ENCODE measurements around the gene PRKD3.

The PRKD3 gene

GRCh38 chr2:37354531-37354930 lies 29.9 kb upstream of the PRKD3 start:
- Histone ChIP-seq H3K27me3 (ENCODE audit: insufficient read depth, poor library complexity, severe bottlenecking) (no peaks in the 10 kb centered on the region), H3K4me3 (replicated peaks; ENCODE audit: insufficient read depth, low read length) (no peak overlapping the region), H3K27ac (replicated peaks) (no peak overlapping the region)
- no peak for TF ChIP-seq CTCF (IDR thresholded peaks at IDR 0.05; ENCODE audit: insufficient read depth, low read length)
- no peak for TF ChIP-seq SPI1 (IDR thresholded peaks at IDR 0.05; ENCODE audit: borderline replicate concordance, low read depth)
- no peak for TF ChIP-seq GABPA (IDR thresholded peaks at IDR 0.05; ENCODE audit: low read depth)
- TF ChIP-seq POLR2AphosphoS5 (IDR thresholded peaks at IDR 0.05; ENCODE audit: low read depth), result no peak
- no peak for TF ChIP-seq REST (IDR thresholded peaks at IDR 0.05; ENCODE audit: insufficient replicate concordance, low read depth)
- no peak for DNase-seq (ENCODE audit: low read depth in 1 of 2, low spot score in 1 of 2)

- TF ChIP-seq SPI1 (IDR thresholded peaks at IDR 0.05; ENCODE audit: borderline replicate concordance, low read depth) (no peak), CTCF (IDR thresholded peaks at IDR 0.05; ENCODE audit: insufficient read depth, low read length) (no peak), POLR2AphosphoS5 (IDR thresholded peaks at IDR 0.05; ENCODE audit: low read depth) (no peak), GABPA (IDR thresholded peaks at IDR 0.05; ENCODE audit: low read depth) (no peak), REST (IDR thresholded peaks at IDR 0.05; ENCODE audit: insufficient replicate concordance, low read depth) (no peak)
- Histone ChIP-seq H3K4me3 (replicated peaks; ENCODE audit: insufficient read depth, low read length) (no peak overlapping the region), H3K27ac (replicated peaks) (no peak overlapping the region), H3K27me3 (ENCODE audit: insufficient read depth, poor library complexity, severe bottlenecking) (no peaks in the 10 kb centered on the region)
- DNase-seq (ENCODE audit: low read depth in 1 of 2, low spot score in 1 of 2), result peak in 1 of 2 experiments; percentile 21
Observed at GRCh38 chr2:37350034-37350433, 25.4 kb upstream of the PRKD3 start.

GRCh38 chr2:37349231-37349860 lies 24.7 kb upstream of the PRKD3 start:
- no peak for TF ChIP-seq GABPA (IDR thresholded peaks at IDR 0.05; ENCODE audit: low read depth)
- no peak for TF ChIP-seq SPI1 (IDR thresholded peaks at IDR 0.05; ENCODE audit: borderline replicate concordance, low read depth)
- no peak for TF ChIP-seq CTCF (IDR thresholded peaks at IDR 0.05; ENCODE audit: insufficient read depth, low read length)
- no peak for TF ChIP-seq POLR2AphosphoS5 (IDR thresholded peaks at IDR 0.05; ENCODE audit: low read depth)
- TF ChIP-seq REST (IDR thresholded peaks at IDR 0.05; ENCODE audit: insufficient replicate concordance, low read depth), result no peak
- no peaks in the 10 kb centered on the region for H3K27me3 ChIP-seq (ENCODE audit: insufficient read depth, poor library complexity, severe bottlenecking)
- H3K4me3 ChIP-seq (replicated peaks; ENCODE audit: insufficient read depth, low read length), result no peak overlapping the region
- DNase-seq (ENCODE audit: low read depth in 1 of 2, low spot score in 1 of 2), result peak in 1 of 2 experiments; percentile 35
- H3K27ac ChIP-seq (replicated peaks), result no peak overlapping the region

All from HL-60 (cell line).